HepG2 (cell line): Measurements from ENCODE around the gene AKR1C3. TPM values are rescaled to one million over a fixed set of nuclear protein-coding genes. Genes with fewer than 3 reads are reported as not detected.

ENCODE experiments used
- ATF2 ChIP-seq: sonication (generic); formaldehyde crosslinking; IDR thresholded peaks from 2 replicates; pipeline ENCODE4 v1.4.0; 2020; ENCODE audit warnings: missing genetic modification reagents
- CREB1 ChIP-seq, 2 experiments: fragments of 450-650 bp in 1 of 2; IDR thresholded peaks; 2 replicates each; pipeline ENCODE4 v1.6.1; 2016 to 2017; ENCODE audit warnings: control low read depth in 1 of 2, mild to moderate bottlenecking in 1 of 2, missing compliant biosample characterization in 1 of 2, missing genetic modification characterization in 1 of 2
- GFI1 ChIP-seq: sonication (generic); formaldehyde crosslinking; IDR thresholded peaks from 2 replicates; pipeline ENCODE4 v1.5.0; 2020; ENCODE audit warnings: missing genetic modification reagents, mild to moderate bottlenecking, borderline replicate concordance
- GTF3A ChIP-seq: sonication (generic); formaldehyde crosslinking; conservative IDR thresholded peaks from 2 replicates; pipeline ENCODE4 v1.4.0; 2020; ENCODE audit warnings: mild to moderate bottlenecking, missing genetic modification reagents
- MBD4 ChIP-seq: IDR thresholded peaks from 2 replicates; pipeline ENCODE4 v1.6.1; 2012; ENCODE audit warnings: low read length, inconsistent platforms, borderline replicate concordance
- MTF1 ChIP-seq: sonication (generic); formaldehyde crosslinking; IDR thresholded peaks from 2 replicates; pipeline ENCODE4 v1.5.0; 2020; ENCODE audit warnings: missing genetic modification reagents
- NFE2L2 ChIP-seq: fragments of 150-350 bp; IDR thresholded peaks from 2 replicates; pipeline ENCODE4 v1.6.1; 2014; ENCODE audit warnings: low read length
- NR2F1 ChIP-seq, 2 experiments: fragments of 450-650 bp in 1 of 2; formaldehyde crosslinking in 1 of 2; IDR thresholded peaks; 2 replicates each; pipeline versions ENCODE4 v1.5.0 to v1.6.1; 2016 to 2020; ENCODE audit warnings: mild to moderate bottlenecking in 1 of 2, missing compliant biosample characterization in 1 of 2, missing genetic modification reagents in 1 of 2, moderate library complexity in 1 of 2
- PAF1 ChIP-seq: IDR thresholded peaks from 2 replicates; pipeline ENCODE4 v1.6.1; 2016; ENCODE audit warnings: missing genetic modification reagents, missing compliant biosample characterization
- RXRB ChIP-seq: IDR thresholded peaks from 2 replicates; pipeline ENCODE4 v1.6.1; 2016; ENCODE audit warnings: borderline replicate concordance, missing genetic modification reagents, missing compliant biosample characterization
- SOX5 ChIP-seq: IDR thresholded peaks from 2 replicates; pipeline ENCODE4 v1.6.1; 2016; ENCODE audit warnings: borderline replicate concordance
- USF2 ChIP-seq, 2 experiments: sonication (generic) in 1 of 2; formaldehyde crosslinking in 1 of 2; IDR thresholded peaks; 2 replicates each; pipeline versions ENCODE4 v1.5.1 to v1.6.1; 2011 to 2020; ENCODE audit warnings: borderline replicate concordance in 1 of 2, low read depth in 1 of 2, low read length in 1 of 2, mild to moderate bottlenecking in 1 of 2, missing genetic modification reagents in 1 of 2, moderate library complexity in 1 of 2
- ZBTB2 ChIP-seq: sonication (generic); formaldehyde crosslinking; IDR thresholded peaks from 2 replicates; pipeline ENCODE4 v1.8.0; 2022; ENCODE audit warnings: low read depth, missing genetic modification reagents
- ZBTB3 ChIP-seq: sonication (generic); formaldehyde crosslinking; IDR thresholded peaks from 2 replicates; pipeline ENCODE4 v1.4.0; 2020; ENCODE audit warnings: low read depth, mild to moderate bottlenecking, moderate library complexity, missing genetic modification reagents, borderline replicate concordance
- ZNF629 ChIP-seq: sonication (generic); formaldehyde crosslinking; conservative IDR thresholded peaks from 2 replicates; pipeline ENCODE4 v1.5.0; 2020; ENCODE audit warnings: missing genetic modification reagents
- ZSCAN30 ChIP-seq: sonication (generic); formaldehyde crosslinking; IDR thresholded peaks from 2 replicates; pipeline ENCODE4 v1.5.0; 2020; ENCODE audit warnings: mild to moderate bottlenecking, missing genetic modification reagents
- polyA plus RNA-seq, 8 experiments: library from polyadenylated mRNA; depleted of rRNA in 3 of 8; stranded (reverse) in 7 of 8; unstranded in 1 of 8; fragments of >200 nt; fragmentation: Illumina TruSeq in 4 of 8; extraction: Trizol in 4 of 8; gene quantifications; 2 replicates each; pipeline versions ENCODE4 v1.2.1 to v1.2.3, GENCODE V29; 2011 to 2016; ENCODE audit warnings: low read depth in 4 of 8, missing spikeins in 1 of 8, mixed read lengths in 1 of 8; ENCODE audit not compliant: insufficient read depth in 1 of 8
- total RNA-seq, 5 experiments: library from RNA; depleted of rRNA; stranded (reverse); fragments of >200 nt; fragmentation: Illumina TruSeq; extraction: Trizol; gene quantifications; 2 replicates each; pipeline ENCODE4 v1.2.3, GENCODE V29; 2016; ENCODE audit warnings: low read depth in 1 of 5
- TF ChIP-seq, protein P1 (sequence below): sonication (generic); formaldehyde crosslinking; IDR thresholded peaks from 2 replicates; pipeline ENCODE4 v1.8.0; 2022; ENCODE audit warnings: mild to moderate bottlenecking, missing genetic modification reagents
- TF ChIP-seq, protein P2 (sequence below): IDR thresholded peaks from 2 replicates; pipeline ENCODE4 v1.4.0; 2020; ENCODE audit warnings: mild to moderate bottlenecking, missing genetic modification reagents

AKR1C3 gene
- total and polyA plus RNA-seq, 2 of the 13 experiments (the other 11 are each of a cell fraction or from before 2014, with no cell fraction given) = 368 to 532 TPM

DNA sequence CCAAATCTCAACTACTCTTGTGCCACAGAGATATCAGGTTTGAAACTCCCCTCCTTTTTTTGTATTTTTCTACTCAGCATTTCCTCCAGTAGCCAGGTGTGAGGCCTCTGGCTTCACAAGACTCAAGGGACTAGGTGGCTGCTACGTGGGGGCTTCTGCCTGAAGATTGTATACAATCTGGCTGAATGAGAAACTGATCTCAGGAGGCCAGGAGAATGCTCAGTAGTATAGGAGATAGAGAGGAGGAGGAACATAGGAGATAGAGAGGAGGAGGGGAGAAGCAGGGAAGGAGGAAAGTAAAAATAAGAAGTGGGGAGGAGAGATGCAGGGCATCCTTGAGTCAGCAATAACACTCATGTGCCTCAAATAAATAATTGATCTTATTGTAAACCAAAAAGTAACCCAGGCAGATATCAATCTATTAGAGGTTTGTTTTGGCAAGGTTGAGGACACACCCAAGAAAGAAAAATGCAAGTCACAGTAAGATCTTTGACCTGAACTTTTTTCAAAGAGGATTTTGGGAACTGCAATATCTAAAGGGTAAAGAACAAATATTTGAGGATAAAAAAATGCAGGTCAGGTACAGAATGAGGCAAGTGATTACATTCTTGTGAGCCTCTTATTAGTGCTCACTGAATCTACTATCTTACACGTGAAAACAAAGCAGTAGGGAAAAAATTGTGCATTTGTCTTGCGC lies 53.9 kb downstream of the AKR1C3 start (continued):
- TF ChIP-seq ZBTB3 (CRISPR knock-in tag) (no peak), USF2 (IDR thresholded peaks at IDR 0.05; ENCODE audit: low read depth, low read length) (no peak), USF2 (CRISPR knock-in tag; IDR thresholded peaks at IDR 0.05; ENCODE audit: borderline replicate concordance) (no peak), ZSCAN30 (CRISPR knock-in tag) (peak; percentile 62; the same call in 1 of the 2 replicates), MBD4 (peak; percentile 73; the same call in 1 of the 2 replicates), NFE2L2 (peak; percentile 98), NR2F1 (CRISPR knock-in tag; IDR thresholded peaks at IDR 0.05) (peak in 1 of 2 experiments; percentile 57; a peak in 2 of 4 replicates), RXRB (CRISPR knock-in tag) (peak; percentile 84), ZBTB2 (no peak), ATF2 (CRISPR knock-in tag) (peak; percentile 64; the same call in 1 of the 2 replicates), PAF1 (peak; percentile 35), GTF3A (CRISPR knock-in tag) (no peak), MTF1 (CRISPR knock-in tag) (no peak), GFI1 (CRISPR knock-in tag) (peak; percentile 64; the same call in 1 of the 2 replicates), SOX5 (CRISPR knock-in tag) (peak; percentile 88), ZNF629 (CRISPR knock-in tag) (no peak), CREB1 (IDR thresholded peaks at IDR 0.05) (no peak), CREB1 (CRISPR knock-in tag; IDR thresholded peaks at IDR 0.05) (no peak)
- TF ChIP-seq, protein P1, sequence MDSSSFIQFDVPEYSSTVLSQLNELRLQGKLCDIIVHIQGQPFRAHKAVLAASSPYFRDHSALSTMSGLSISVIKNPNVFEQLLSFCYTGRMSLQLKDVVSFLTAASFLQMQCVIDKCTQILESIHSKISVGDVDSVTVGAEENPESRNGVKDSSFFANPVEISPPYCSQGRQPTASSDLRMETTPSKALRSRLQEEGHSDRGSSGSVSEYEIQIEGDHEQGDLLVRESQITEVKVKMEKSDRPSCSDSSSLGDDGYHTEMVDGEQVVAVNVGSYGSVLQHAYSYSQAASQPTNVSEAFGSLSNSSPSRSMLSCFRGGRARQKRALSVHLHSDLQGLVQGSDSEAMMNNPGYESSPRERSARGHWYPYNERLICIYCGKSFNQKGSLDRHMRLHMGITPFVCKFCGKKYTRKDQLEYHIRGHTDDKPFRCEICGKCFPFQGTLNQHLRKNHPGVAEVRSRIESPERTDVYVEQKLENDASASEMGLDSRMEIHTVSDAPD (CRISPR knock-in tag) = peak; percentile 50; the same call in 1 of the 2 replicates
- TF ChIP-seq, protein P2, sequence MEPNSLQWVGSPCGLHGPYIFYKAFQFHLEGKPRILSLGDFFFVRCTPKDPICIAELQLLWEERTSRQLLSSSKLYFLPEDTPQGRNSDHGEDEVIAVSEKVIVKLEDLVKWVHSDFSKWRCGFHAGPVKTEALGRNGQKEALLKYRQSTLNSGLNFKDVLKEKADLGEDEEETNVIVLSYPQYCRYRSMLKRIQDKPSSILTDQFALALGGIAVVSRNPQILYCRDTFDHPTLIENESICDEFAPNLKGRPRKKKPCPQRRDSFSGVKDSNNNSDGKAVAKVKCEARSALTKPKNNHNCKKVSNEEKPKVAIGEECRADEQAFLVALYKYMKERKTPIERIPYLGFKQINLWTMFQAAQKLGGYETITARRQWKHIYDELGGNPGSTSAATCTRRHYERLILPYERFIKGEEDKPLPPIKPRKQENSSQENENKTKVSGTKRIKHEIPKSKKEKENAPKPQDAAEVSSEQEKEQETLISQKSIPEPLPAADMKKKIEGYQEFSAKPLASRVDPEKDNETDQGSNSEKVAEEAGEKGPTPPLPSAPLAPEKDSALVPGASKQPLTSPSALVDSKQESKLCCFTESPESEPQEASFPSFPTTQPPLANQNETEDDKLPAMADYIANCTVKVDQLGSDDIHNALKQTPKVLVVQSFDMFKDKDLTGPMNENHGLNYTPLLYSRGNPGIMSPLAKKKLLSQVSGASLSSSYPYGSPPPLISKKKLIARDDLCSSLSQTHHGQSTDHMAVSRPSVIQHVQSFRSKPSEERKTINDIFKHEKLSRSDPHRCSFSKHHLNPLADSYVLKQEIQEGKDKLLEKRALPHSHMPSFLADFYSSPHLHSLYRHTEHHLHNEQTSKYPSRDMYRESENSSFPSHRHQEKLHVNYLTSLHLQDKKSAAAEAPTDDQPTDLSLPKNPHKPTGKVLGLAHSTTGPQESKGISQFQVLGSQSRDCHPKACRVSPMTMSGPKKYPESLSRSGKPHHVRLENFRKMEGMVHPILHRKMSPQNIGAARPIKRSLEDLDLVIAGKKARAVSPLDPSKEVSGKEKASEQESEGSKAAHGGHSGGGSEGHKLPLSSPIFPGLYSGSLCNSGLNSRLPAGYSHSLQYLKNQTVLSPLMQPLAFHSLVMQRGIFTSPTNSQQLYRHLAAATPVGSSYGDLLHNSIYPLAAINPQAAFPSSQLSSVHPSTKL = peak; percentile 94
